ENCODE measurements around the gene KLHL40. TPM values are rescaled to one million over a fixed set of nuclear protein-coding genes. Genes with fewer than 3 reads are reported as not detected.

The KLHL40 gene
- polyA plus RNA-seq, 1 donor from 2014 or later: not detected

DNA sequence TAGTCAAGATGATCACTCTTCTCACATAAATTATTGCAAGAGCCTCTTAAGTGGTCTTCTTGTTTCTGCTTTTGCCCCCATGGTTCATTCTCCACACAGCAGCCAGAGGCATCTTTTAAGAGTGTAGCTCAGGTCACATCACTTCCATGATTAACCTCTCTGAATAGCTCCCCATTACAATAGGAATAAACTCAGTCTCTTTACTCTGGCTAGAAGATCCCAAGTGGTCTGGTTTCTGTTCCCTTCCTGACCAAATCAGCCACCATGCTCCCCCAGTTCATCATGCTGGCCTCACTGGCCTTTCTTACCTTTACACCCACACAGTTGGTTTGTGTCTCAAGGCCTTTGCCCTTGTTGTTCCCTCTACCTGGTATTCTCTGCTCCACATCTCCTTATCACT lies 9.0 kb downstream of the KLHL40 start:
- Histone ChIP-seq H3K9ac (ENCODE audit: low read length) (no peak overlapping the region), H3K27ac (ENCODE audit: low read length) (no peak overlapping the region), H3K9me3 (ENCODE audit: low read length) (no peaks in the 10 kb centered on the region), H3K4me2 (ENCODE audit: low read length) (no peak overlapping the region), H3F3A (ENCODE audit: insufficient read depth, low read length, poor library complexity, severe bottlenecking) (no peaks in the 10 kb centered on the region), H4K20me1 (ENCODE audit: insufficient read depth) (no peaks in the 10 kb centered on the region), H3K4me3 (ENCODE audit: low read length) (no peak overlapping the region), H3K27me3 (ENCODE audit: insufficient read depth, low read depth, low read length) (no peaks in the 10 kb centered on the region), H3K79me2 (replicated peaks; ENCODE audit: insufficient read depth, low read length) (no peaks in the 10 kb centered on the region), H3K36me3 (ENCODE audit: insufficient read depth, low read length) (no peaks in the 10 kb centered on the region), H3K9me2 (ENCODE audit: insufficient read depth, low read length) (no peaks in the 10 kb centered on the region), H2AFZ (ENCODE audit: low read depth, low read length) (no peak overlapping the region)
- TF ChIP-seq TAF1 (IDR thresholded peaks at IDR 0.05; ENCODE audit: low read depth): no peak
- no peak for TF ChIP-seq SMC3 (conservative IDR thresholded peaks at IDR 0.05; ENCODE audit: poor library complexity)
- no peak for TF ChIP-seq EZH2 (IDR thresholded peaks at IDR 0.05; ENCODE audit: borderline replicate concordance, insufficient read depth, low read length, poor library complexity, severe bottlenecking)
- TF ChIP-seq POLR2AphosphoS5 (IDR thresholded peaks at IDR 0.05): no peak
- no peak for TF ChIP-seq RAD21 (conservative IDR thresholded peaks at IDR 0.05)
- TF ChIP-seq EP300 (conservative IDR thresholded peaks at IDR 0.05; ENCODE audit: poor library complexity, severe bottlenecking): no peak
- TF ChIP-seq, protein P1, sequence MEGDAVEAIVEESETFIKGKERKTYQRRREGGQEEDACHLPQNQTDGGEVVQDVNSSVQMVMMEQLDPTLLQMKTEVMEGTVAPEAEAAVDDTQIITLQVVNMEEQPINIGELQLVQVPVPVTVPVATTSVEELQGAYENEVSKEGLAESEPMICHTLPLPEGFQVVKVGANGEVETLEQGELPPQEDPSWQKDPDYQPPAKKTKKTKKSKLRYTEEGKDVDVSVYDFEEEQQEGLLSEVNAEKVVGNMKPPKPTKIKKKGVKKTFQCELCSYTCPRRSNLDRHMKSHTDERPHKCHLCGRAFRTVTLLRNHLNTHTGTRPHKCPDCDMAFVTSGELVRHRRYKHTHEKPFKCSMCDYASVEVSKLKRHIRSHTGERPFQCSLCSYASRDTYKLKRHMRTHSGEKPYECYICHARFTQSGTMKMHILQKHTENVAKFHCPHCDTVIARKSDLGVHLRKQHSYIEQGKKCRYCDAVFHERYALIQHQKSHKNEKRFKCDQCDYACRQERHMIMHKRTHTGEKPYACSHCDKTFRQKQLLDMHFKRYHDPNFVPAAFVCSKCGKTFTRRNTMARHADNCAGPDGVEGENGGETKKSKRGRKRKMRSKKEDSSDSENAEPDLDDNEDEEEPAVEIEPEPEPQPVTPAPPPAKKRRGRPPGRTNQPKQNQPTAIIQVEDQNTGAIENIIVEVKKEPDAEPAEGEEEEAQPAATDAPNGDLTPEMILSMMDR (IDR thresholded peaks at IDR 0.05; ENCODE audit: poor library complexity, severe bottlenecking): no peak
- no peak for TF ChIP-seq MXI1 (conservative IDR thresholded peaks at IDR 0.05; ENCODE audit: poor library complexity, severe bottlenecking)
- TF ChIP-seq, protein P2, sequence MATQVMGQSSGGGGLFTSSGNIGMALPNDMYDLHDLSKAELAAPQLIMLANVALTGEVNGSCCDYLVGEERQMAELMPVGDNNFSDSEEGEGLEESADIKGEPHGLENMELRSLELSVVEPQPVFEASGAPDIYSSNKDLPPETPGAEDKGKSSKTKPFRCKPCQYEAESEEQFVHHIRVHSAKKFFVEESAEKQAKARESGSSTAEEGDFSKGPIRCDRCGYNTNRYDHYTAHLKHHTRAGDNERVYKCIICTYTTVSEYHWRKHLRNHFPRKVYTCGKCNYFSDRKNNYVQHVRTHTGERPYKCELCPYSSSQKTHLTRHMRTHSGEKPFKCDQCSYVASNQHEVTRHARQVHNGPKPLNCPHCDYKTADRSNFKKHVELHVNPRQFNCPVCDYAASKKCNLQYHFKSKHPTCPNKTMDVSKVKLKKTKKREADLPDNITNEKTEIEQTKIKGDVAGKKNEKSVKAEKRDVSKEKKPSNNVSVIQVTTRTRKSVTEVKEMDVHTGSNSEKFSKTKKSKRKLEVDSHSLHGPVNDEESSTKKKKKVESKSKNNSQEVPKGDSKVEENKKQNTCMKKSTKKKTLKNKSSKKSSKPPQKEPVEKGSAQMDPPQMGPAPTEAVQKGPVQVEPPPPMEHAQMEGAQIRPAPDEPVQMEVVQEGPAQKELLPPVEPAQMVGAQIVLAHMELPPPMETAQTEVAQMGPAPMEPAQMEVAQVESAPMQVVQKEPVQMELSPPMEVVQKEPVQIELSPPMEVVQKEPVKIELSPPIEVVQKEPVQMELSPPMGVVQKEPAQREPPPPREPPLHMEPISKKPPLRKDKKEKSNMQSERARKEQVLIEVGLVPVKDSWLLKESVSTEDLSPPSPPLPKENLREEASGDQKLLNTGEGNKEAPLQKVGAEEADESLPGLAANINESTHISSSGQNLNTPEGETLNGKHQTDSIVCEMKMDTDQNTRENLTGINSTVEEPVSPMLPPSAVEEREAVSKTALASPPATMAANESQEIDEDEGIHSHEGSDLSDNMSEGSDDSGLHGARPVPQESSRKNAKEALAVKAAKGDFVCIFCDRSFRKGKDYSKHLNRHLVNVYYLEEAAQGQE (IDR thresholded peaks at IDR 0.05; ENCODE audit: borderline replicate concordance): no peak

DNA sequence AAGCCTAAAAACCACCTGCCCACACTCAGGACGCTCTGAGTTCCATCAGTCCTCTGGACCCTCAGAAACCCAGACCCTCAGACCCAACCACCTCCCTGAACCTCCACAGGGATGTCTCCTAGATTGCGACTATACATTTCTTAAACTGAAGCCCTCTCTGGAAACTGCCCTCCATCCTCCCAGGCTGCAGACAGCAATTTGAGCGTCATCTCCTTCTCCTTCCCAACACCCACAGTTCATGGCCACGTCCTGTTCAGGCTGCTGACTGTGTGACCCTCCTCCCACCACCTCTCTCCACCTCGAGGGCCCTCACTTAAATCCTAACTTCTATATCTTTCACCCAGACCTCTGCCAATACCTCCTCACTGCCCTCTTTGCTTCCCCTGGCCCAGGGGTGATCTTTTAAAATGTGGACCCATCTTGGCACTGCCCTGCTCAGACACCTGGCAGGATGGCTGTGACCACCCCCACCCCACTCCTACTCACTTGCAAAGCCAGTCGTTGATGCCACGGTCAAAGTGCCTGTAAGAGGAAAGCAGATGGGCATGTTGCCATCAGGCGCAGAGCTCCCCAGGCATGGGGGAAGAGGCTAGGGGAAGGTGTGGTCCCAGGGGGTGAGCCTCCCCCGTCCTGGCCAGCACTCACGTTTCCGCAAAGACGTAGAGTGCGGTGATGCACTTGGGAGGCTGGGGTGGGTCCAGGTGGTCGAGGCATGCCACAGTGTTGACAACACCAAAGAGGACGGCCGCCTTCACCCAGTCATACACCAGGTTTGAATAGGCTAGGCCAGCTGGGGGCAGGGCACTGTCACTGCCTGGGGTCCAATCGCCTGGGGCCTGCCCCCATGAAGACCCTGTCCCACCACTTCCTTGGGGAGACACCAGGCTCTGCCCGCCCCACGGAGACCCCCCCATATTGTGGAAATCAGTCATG lies 11.3 kb downstream of the KLHL40 start:
- H3K9ac ChIP-seq (ENCODE audit: low read length): no peak overlapping the region
- H2AFZ ChIP-seq (ENCODE audit: low read depth, low read length): no peak overlapping the region
- H3K9me3 ChIP-seq (ENCODE audit: low read length): no peaks in the 10 kb centered on the region
- no peak overlapping the region for H3K4me3 ChIP-seq (ENCODE audit: low read length)
- H3K27me3 ChIP-seq (ENCODE audit: insufficient read depth, low read depth, low read length): no peaks in the 10 kb centered on the region
- no peaks in the 10 kb centered on the region for H3F3A ChIP-seq (ENCODE audit: insufficient read depth, low read length, poor library complexity, severe bottlenecking)
- no peaks in the 10 kb centered on the region for H3K36me3 ChIP-seq (ENCODE audit: insufficient read depth, low read length)
- no peak overlapping the region for H3K27ac ChIP-seq (ENCODE audit: low read length)
- H3K79me2 ChIP-seq (replicated peaks; ENCODE audit: insufficient read depth, low read length): no peaks in the 10 kb centered on the region
- no peaks in the 10 kb centered on the region for H3K9me2 ChIP-seq (ENCODE audit: insufficient read depth, low read length)
- no peak for TF ChIP-seq SMC3 (conservative IDR thresholded peaks at IDR 0.05; ENCODE audit: poor library complexity)
- TF ChIP-seq POLR2AphosphoS5 (IDR thresholded peaks at IDR 0.05): no peak
- TF ChIP-seq, protein P1 (IDR thresholded peaks at IDR 0.05; ENCODE audit: poor library complexity, severe bottlenecking): no peak
- TF ChIP-seq, protein P2 (IDR thresholded peaks at IDR 0.05; ENCODE audit: borderline replicate concordance): no peak
- TF ChIP-seq MXI1 (conservative IDR thresholded peaks at IDR 0.05; ENCODE audit: poor library complexity, severe bottlenecking): no peak
- no peak overlapping the region for H3K4me2 ChIP-seq (ENCODE audit: low read length)
- no peaks in the 10 kb centered on the region for H4K20me1 ChIP-seq (ENCODE audit: insufficient read depth)
